LNCaP clone FGC (cell line): ENCODE data around the gene ZFP91.

ENCODE experiments used
- DNase-seq: peaks from one replicate; pipeline ENCODE4 v3.0.0-alpha.2; 2011; ENCODE audit warnings: low read depth
- H3K4me3 ChIP-seq: 2 replicates; pipeline ENCODE4 v1.5.1; 2011; ENCODE audit warnings: mild to moderate bottlenecking, low read depth, low read length, control low read depth
- CTCF ChIP-seq: IDR thresholded peaks from 2 replicates; pipeline ENCODE4 v1.5.1; 2012; ENCODE audit warnings: mild to moderate bottlenecking; ENCODE audit not compliant: control insufficient read depth, insufficient read depth; ENCODE audit errors: extremely low read depth

Gene ZFP91

GRCh38 chr11:58647141-58647699, 68.4 kb downstream of the ZFP91 start:
- H3K4me3 ChIP-seq: no peak overlapping the region

DNA sequence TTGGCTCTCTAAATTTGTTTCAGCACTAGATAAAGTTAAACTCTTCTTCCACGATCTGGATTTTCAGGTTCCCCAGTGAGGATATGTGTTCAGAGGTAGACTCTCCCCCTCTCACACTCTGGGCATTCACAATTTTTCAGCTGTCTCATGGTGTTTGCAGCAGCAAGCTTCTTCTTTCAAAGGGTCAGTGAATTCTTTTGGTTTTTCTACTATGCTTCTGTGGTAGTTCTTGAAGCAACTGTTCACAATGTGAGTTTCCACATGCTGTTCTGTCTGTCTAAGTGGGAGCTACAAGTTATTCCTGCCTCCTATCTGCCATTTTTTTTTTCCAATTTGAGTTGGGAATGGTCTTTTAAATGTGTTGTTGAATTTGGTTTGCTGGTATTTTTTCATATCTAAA, 69.0 kb downstream of the ZFP91 start:
- TF ChIP-seq CTCF: no peak
- no peak overlapping the region for H3K4me3 ChIP-seq
- no peak for DNase-seq

More at GRCh38 chr11:58647141-58647699, 68.4 kb downstream of the ZFP91 start:
- DNase-seq: no peak
- TF ChIP-seq CTCF: no peak

- DNase-seq: no peak
- no peak for TF ChIP-seq CTCF
These were observed 70.8 kb downstream of the ZFP91 start for GRCh38 chr11:58649623-58650022.

GRCh38 chr11:58650496-58650895, 71.6 kb downstream of the ZFP91 start:
- no peak overlapping the region for H3K4me3 ChIP-seq
- no peak for TF ChIP-seq CTCF
- DNase-seq: no peak

More at GRCh38 chr11:58649623-58650022, 70.8 kb downstream of the ZFP91 start:
- no peak overlapping the region for H3K4me3 ChIP-seq

GRCh38 chr11:58652726-58653280, 73.9 kb downstream of the ZFP91 start:
- no peak overlapping the region for H3K4me3 ChIP-seq
- DNase-seq: no peak
- no peak for TF ChIP-seq CTCF

DNA sequence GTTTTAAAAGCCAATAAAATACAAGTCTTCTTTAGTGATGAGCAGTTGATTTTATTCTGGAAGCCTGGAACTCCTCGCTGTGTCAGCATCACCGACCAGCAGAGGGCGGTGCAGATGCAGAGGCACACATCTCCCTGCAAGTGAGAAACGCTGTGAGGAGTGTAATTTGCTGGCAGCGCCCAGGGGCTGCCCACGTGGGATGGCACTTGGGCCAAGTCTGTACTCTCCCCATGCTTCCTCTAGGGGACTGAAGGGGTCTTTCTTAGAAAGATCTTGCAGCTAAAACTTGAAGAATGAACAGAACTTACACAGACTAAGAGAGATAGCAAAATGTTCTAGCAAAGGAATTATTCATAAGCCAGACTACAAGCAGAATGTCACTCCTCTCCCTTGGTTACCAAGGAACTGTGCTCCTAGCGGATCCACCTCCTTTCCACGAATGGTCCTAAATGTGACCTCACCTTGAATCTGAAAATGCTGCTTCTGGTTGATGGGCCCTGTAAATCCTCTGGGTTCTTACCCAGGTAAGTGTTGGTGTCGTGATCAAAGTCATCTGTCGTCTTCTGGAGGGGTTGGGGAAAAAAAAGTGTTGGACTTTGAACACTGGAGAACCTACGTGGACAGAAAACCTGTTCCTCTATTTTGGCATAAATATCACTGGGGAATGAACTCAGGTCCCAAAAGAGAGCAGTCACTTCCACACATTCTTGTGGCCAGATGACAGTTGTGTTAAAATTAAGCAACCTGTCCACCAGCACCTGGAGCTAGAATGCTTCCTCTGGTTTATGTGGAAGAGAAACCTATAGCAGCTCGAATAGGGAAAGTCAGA, 75.4 kb downstream of the ZFP91 start:
- H3K4me3 ChIP-seq: no peak overlapping the region
- DNase-seq: peak; percentile 57
- peak; percentile 98 for TF ChIP-seq CTCF
